Fibroblast of lung (primary cell): ENCODE data around the gene LTB. TPM values are rescaled to one million over a fixed set of nuclear protein-coding genes. Genes with fewer than 3 reads are reported as not detected.

Experiments
- DNase-seq, 2 donors: peaks; one replicate each; pipeline versions ENCODE4 v3.0.0 to v3.0.0-alpha.2; 2010; ENCODE audit warnings: low read depth in 2 of 2
- H2AFZ ChIP-seq: 2 replicates; pipeline ENCODE4 v1.5.1; 2012; ENCODE audit warnings: low read length, control low read depth, inconsistent platforms
- H3K27ac ChIP-seq: 2 replicates; pipeline ENCODE4 v1.5.1; 2011; ENCODE audit warnings: low read length, control low read depth; ENCODE audit not compliant: insufficient read depth
- H3K27me3 ChIP-seq: 2 replicates; pipeline ENCODE4 v1.5.1; 2011; ENCODE audit warnings: mild to moderate bottlenecking, low read length; ENCODE audit not compliant: control insufficient read depth, insufficient read depth
- H3K36me3 ChIP-seq: 2 replicates; pipeline ENCODE4 v1.5.1; 2011; ENCODE audit warnings: low read length; ENCODE audit not compliant: control insufficient read depth, insufficient read depth
- H3K4me1 ChIP-seq: 2 replicates; pipeline ENCODE4 v1.5.1; 2011; ENCODE audit warnings: low read length; ENCODE audit not compliant: control insufficient read depth, insufficient read depth; ENCODE audit errors: extremely low read depth
- H3K4me2 ChIP-seq: 2 replicates; pipeline ENCODE4 v1.5.1; 2011; ENCODE audit warnings: low read length, control low read depth; ENCODE audit not compliant: insufficient read depth; ENCODE audit errors: extremely low read depth
- H3K4me3 ChIP-seq, 4 experiments: fragments of 200-600 bp in 1 of 4; sonication (generic) in 1 of 4; replicated peaks in 1 of 4; 2 replicates each; pipeline ENCODE4 v1.5.1; 2011 to 2016; ENCODE audit warnings: low read length in 4 of 4, low read depth in 3 of 4, mild to moderate bottlenecking in 3 of 4, control low read depth in 2 of 4, inconsistent platforms in 1 of 4, mixed read lengths in 1 of 4; ENCODE audit not compliant: insufficient read depth in 1 of 4; ENCODE audit errors: control extremely low read depth in 1 of 4
- H3K79me2 ChIP-seq: 2 replicates; pipeline ENCODE4 v1.5.1; 2012; ENCODE audit warnings: mild to moderate bottlenecking, low read length, inconsistent platforms; ENCODE audit not compliant: control insufficient read depth, insufficient read depth
- H3K9ac ChIP-seq: 2 replicates; pipeline ENCODE4 v1.5.1; 2011; ENCODE audit warnings: mild to moderate bottlenecking, low read length, control low read depth; ENCODE audit not compliant: insufficient read depth
- H3K9me3 ChIP-seq: 2 replicates; pipeline ENCODE4 v1.5.1; 2012; ENCODE audit warnings: low read depth, low read length; ENCODE audit not compliant: control insufficient read depth, insufficient read depth
- H4K20me1 ChIP-seq: 2 replicates; pipeline ENCODE4 v1.5.1; 2011; ENCODE audit warnings: low read length; ENCODE audit not compliant: control insufficient read depth, insufficient read depth; ENCODE audit errors: extremely low read depth
- CTCF ChIP-seq, 2 donors: IDR thresholded peaks in 1 of 2; conservative IDR thresholded peaks in 1 of 2; 1 replicate in 1 of 2; 2 replicates in 1 of 2; pipeline ENCODE4 v1.5.1; 2011 to 2012; ENCODE audit warnings: low read length in 2 of 2, control low read depth in 1 of 2, inconsistent platforms in 1 of 2, low read depth in 1 of 2, mild to moderate bottlenecking in 1 of 2
- EZH2 ChIP-seq: IDR thresholded peaks from 2 replicates; pipeline ENCODE4 v1.5.1; 2012; ENCODE audit warnings: low read length, control low read depth, mild to moderate bottlenecking; ENCODE audit errors: missing control alignments
- polyA plus RNA-seq, 2 donors: library from polyadenylated mRNA; depleted of rRNA in 1 of 2; stranded (reverse) in 1 of 2; unstranded in 1 of 2; fragments of >200 nt; gene quantifications; 2 replicates each; pipeline ENCODE4 v1.2.1, GENCODE V29; 2011 to 2012; ENCODE audit warnings: missing spikeins in 1 of 2
- total RNA-seq: library from RNA; depleted of rRNA; stranded (reverse); fragments of >200 nt; gene quantifications from 2 replicates; pipeline ENCODE4 v1.2.1, GENCODE V29; 2014

LTB gene
- total and polyA plus RNA-seq, 2 donors (not counting 1 experiment from before 2014, with no cell fraction given) = not detected

- Histone ChIP-seq H4K20me1 (no peaks in the 10 kb centered on the region), H2AFZ (no peak overlapping the region), H3K79me2 (no peaks in the 10 kb centered on the region), H3K4me3 (no peak overlapping the region), H3K9me3 (no peaks in the 10 kb centered on the region), H3K9ac (no peak overlapping the region), H3K4me2 (no peak overlapping the region), H3K36me3 (no peaks in the 10 kb centered on the region), H3K27me3 (peaks cover 28% of the 10 kb centered on the region), H3K27ac (no peak overlapping the region), H3K4me1 (no peaks in the 10 kb centered on the region)
- TF ChIP-seq CTCF (conservative IDR thresholded peaks at IDR 0.05 in 1 of 2, IDR thresholded peaks at IDR 0.05 in 1 of 2; ENCODE audit: low read depth in 1 of 2, low read length in 2 of 2) (no peak), EZH2 (no peak)
- no peak for DNase-seq
Observed at GRCh38 chr6:31575952-31576685, 6.1 kb downstream of the LTB start.

DNA sequence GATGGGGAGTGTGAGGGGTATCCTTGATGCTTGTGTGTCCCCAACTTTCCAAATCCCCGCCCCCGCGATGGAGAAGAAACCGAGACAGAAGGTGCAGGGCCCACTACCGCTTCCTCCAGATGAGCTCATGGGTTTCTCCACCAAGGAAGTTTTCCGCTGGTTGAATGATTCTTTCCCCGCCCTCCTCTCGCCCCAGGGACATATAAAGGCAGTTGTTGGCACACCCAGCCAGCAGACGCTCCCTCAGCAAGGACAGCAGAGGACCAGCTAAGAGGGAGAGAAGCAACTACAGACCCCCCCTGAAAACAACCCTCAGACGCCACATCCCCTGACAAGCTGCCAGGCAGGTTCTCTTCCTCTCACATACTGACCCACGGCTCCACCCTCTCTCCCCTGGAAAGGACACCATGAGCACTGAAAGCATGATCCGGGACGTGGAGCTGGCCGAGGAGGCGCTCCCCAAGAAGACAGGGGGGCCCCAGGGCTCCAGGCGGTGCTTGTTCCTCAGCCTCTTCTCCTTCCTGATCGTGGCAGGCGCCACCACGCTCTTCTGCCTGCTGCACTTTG is 6.8 kb downstream of the LTB start, which contains the start of gene TNF:
TNF (plus strand) TSS at position 231 of the 567 bp plus-strand sequence; CDS start at position 408, 177 bp downstream.
- H4K20me1 ChIP-seq = no peaks in the 10 kb centered on the region
- no peaks in the 10 kb centered on the region for H3K36me3 ChIP-seq
- TF ChIP-seq EZH2 (no peak), CTCF (conservative IDR thresholded peaks at IDR 0.05 in 1 of 2, IDR thresholded peaks at IDR 0.05 in 1 of 2; ENCODE audit: low read depth in 1 of 2, low read length in 2 of 2) (no peak)
- H2AFZ ChIP-seq = no peak within 1 kb of the TSS
- no peak for DNase-seq
- no peaks in the 10 kb centered on the region for H3K79me2 ChIP-seq
- H3K4me1 ChIP-seq = no peaks in the 10 kb centered on the region
- H3K4me3 ChIP-seq = no peak within 1 kb of the TSS
- no peak within 1 kb of the TSS for H3K4me2 ChIP-seq
- no peak within 1 kb of the TSS for H3K27ac ChIP-seq
- no peaks in the 10 kb centered on the region for H3K9me3 ChIP-seq
- no peak within 1 kb of the TSS for H3K9ac ChIP-seq
- peaks cover 28% of the 10 kb centered on the region for H3K27me3 ChIP-seq

- no peak overlapping the region for H3K4me2 ChIP-seq
- H4K20me1 ChIP-seq = no peaks in the 10 kb centered on the region
- no peak for TF ChIP-seq EZH2
- no peak for TF ChIP-seq CTCF (conservative IDR thresholded peaks at IDR 0.05 in 1 of 2, IDR thresholded peaks at IDR 0.05 in 1 of 2; ENCODE audit: low read depth in 1 of 2, low read length in 2 of 2)
- DNase-seq = no peak
- peaks cover 28% of the 10 kb centered on the region for H3K27me3 ChIP-seq
- H3K9me3 ChIP-seq = no peaks in the 10 kb centered on the region
- no peaks in the 10 kb centered on the region for H3K4me1 ChIP-seq
- no peak overlapping the region for H3K27ac ChIP-seq
- H3K36me3 ChIP-seq = no peaks in the 10 kb centered on the region
- H3K4me3 ChIP-seq = no peak overlapping the region
- no peak overlapping the region for H2AFZ ChIP-seq
- no peaks in the 10 kb centered on the region for H3K79me2 ChIP-seq
- no peak overlapping the region for H3K9ac ChIP-seq
Observed at GRCh38 chr6:31574106-31575061, 7.8 kb downstream of the LTB start.
